Measurements from ENCODE around the gene ZNF799. TPM values are rescaled to one million over a fixed set of nuclear protein-coding genes. Genes with fewer than 3 reads are reported as not detected.

ZNF799 gene
- total and polyA plus RNA-seq, 2 of the 13 experiments (the other 11 are each of a cell fraction or from before 2014, with no cell fraction given) = 7.7 to 17.9 TPM

GRCh38 chr19:12365236-12366162 is 35.6 kb downstream of the ZNF799 start, which contains the start of gene ZNF442 (continued):
- TF ChIP-seq ZNF292 (CRISPR knock-in tag; IDR thresholded peaks at IDR 0.05; ENCODE audit: borderline replicate concordance, low read depth) (peak; percentile 82), YEATS2 (CRISPR knock-in tag; IDR thresholded peaks at IDR 0.05; ENCODE audit: borderline replicate concordance) (peak; percentile 63; the same call in 1 of the 2 replicates), ZNF207 (IDR thresholded peaks at IDR 0.05; ENCODE audit: borderline replicate concordance) (no peak), GABPA (IDR thresholded peaks at IDR 0.05; ENCODE audit: low read depth, low read length) (peak; percentile 49), GABPA (CRISPR knock-in tag; IDR thresholded peaks at IDR 0.05; ENCODE audit: low read depth) (peak; percentile 89), RCOR2 (CRISPR knock-in tag; IDR thresholded peaks at IDR 0.05) (0 out of 2 replicates have a peak, but pooled peaks have one; percentile 52), CHD4 (IDR thresholded peaks at IDR 0.05; ENCODE audit: borderline replicate concordance, low read length) (no peak), ZNF382 (CRISPR knock-in tag; IDR thresholded peaks at IDR 0.05; ENCODE audit: borderline replicate concordance) (no peak), BHLHE40 (IDR thresholded peaks at IDR 0.05; ENCODE audit: low read length) (no peak), KLF11 (CRISPR knock-in tag; IDR thresholded peaks at IDR 0.05) (peak; percentile 80; the same call in 1 of the 2 replicates), ZFP91 (CRISPR knock-in tag; IDR thresholded peaks at IDR 0.05; ENCODE audit: borderline replicate concordance) (peak; percentile 78), BRCA1 (CRISPR knock-in tag; IDR thresholded peaks at IDR 0.05) (0 out of 2 replicates have a peak, but pooled peaks have one; percentile 53), ZNF644 (CRISPR knock-in tag; IDR thresholded peaks at IDR 0.05; ENCODE audit: low read depth) (peak; percentile 53; the same call in 1 of the 2 replicates), NFIC (IDR thresholded peaks at IDR 0.05; ENCODE audit: low read length) (no peak), HOXA7 (CRISPR knock-in tag; IDR thresholded peaks at IDR 0.05) (no peak), ISL2 (CRISPR knock-in tag; IDR thresholded peaks at IDR 0.05) (no peak; the same call in 1 of the 2 replicates), KAT2B (IDR thresholded peaks at IDR 0.05; ENCODE audit: borderline replicate concordance, low read depth, low read length) (no peak)
- TF ChIP-seq, protein P1, sequence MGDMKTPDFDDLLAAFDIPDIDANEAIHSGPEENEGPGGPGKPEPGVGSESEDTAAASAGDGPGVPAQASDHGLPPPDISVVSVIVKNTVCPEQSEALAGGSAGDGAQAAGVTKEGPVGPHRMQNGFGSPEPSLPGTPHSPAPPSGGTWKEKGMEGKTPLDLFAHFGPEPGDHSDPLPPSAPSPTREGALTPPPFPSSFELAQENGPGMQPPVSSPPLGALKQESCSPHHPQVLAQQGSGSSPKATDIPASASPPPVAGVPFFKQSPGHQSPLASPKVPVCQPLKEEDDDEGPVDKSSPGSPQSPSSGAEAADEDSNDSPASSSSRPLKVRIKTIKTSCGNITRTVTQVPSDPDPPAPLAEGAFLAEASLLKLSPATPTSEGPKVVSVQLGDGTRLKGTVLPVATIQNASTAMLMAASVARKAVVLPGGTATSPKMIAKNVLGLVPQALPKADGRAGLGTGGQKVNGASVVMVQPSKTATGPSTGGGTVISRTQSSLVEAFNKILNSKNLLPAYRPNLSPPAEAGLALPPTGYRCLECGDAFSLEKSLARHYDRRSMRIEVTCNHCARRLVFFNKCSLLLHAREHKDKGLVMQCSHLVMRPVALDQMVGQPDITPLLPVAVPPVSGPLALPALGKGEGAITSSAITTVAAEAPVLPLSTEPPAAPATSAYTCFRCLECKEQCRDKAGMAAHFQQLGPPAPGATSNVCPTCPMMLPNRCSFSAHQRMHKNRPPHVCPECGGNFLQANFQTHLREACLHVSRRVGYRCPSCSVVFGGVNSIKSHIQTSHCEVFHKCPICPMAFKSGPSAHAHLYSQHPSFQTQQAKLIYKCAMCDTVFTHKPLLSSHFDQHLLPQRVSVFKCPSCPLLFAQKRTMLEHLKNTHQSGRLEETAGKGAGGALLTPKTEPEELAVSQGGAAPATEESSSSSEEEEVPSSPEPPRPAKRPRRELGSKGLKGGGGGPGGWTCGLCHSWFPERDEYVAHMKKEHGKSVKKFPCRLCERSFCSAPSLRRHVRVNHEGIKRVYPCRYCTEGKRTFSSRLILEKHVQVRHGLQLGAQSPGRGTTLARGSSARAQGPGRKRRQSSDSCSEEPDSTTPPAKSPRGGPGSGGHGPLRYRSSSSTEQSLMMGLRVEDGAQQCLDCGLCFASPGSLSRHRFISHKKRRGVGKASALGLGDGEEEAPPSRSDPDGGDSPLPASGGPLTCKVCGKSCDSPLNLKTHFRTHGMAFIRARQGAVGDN (CRISPR knock-in tag; IDR thresholded peaks at IDR 0.05) = peak; percentile 82
- TF ChIP-seq, protein P2, sequence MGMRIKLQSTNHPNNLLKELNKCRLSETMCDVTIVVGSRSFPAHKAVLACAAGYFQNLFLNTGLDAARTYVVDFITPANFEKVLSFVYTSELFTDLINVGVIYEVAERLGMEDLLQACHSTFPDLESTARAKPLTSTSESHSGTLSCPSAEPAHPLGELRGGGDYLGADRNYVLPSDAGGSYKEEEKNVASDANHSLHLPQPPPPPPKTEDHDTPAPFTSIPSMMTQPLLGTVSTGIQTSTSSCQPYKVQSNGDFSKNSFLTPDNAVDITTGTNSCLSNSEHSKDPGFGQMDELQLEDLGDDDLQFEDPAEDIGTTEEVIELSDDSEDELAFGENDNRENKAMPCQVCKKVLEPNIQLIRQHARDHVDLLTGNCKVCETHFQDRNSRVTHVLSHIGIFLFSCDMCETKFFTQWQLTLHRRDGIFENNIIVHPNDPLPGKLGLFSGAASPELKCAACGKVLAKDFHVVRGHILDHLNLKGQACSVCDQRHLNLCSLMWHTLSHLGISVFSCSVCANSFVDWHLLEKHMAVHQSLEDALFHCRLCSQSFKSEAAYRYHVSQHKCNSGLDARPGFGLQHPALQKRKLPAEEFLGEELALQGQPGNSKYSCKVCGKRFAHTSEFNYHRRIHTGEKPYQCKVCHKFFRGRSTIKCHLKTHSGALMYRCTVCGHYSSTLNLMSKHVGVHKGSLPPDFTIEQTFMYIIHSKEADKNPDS (CRISPR knock-in tag; IDR thresholded peaks at IDR 0.05) = no peak
- TF ChIP-seq, protein P3, sequence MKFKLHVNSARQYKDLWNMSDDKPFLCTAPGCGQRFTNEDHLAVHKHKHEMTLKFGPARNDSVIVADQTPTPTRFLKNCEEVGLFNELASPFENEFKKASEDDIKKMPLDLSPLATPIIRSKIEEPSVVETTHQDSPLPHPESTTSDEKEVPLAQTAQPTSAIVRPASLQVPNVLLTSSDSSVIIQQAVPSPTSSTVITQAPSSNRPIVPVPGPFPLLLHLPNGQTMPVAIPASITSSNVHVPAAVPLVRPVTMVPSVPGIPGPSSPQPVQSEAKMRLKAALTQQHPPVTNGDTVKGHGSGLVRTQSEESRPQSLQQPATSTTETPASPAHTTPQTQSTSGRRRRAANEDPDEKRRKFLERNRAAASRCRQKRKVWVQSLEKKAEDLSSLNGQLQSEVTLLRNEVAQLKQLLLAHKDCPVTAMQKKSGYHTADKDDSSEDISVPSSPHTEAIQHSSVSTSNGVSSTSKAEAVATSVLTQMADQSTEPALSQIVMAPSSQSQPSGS (CRISPR knock-in tag; IDR thresholded peaks at IDR 0.05) = 0 out of 2 replicates have a peak, but pooled peaks have one; percentile 46
